K562 (cell line): ENCODE data around the gene MXI1. TPM values are rescaled to one million over a fixed set of nuclear protein-coding genes. Genes with fewer than 3 reads are reported as not detected.

Experiments
- ATAC-seq: fragments of 200-7000 bp; cut with Tn5 transposase; 3 replicates; pipeline ENCODE4 v1.9.1; 2020; ENCODE audit warnings: moderate library complexity
- BruUV-seq: library from RNA; stranded (reverse); fragments of 400-500 nt; replicated peaks from 2 replicates; lab custom pipeline; 2021; lab: Mats Ljungman, UMichigan
- CTCF ChIA-PET: fragments of 300-600 bp; formaldehyde crosslinking; extraction: SDS; loops from one replicate; lab custom pipeline; 2021; ENCODE audit warnings: low intra/inter-chr PET ratio; lab: Yijun Ruan, JAX
- POLR2A ChIA-PET: fragments of 300-600, 350-650 bp; sonication (Branson Sonifier 250); formaldehyde crosslinking; extraction: SDS; loops from one replicate; lab custom pipeline; 2021; ENCODE audit warnings: antibody characterized with exemption, inconsistent platforms; lab: Yijun Ruan, JAX
- DNase-seq, 4 experiments: peaks; one replicate each; pipeline versions ENCODE4 v3.0.0 to v3.0.0-alpha.2; 2011 to 2018; ENCODE audit warnings: low spot score in 3 of 4, mixed read lengths in 3 of 4; ENCODE audit errors: extremely low read depth in 1 of 4
- FAIRE-seq: peaks from 2 replicates; lab custom pipeline; 2011; peaks lifted over from hg19 to GRCh38; lab: Jason Lieb, UNC
- H2AFZ ChIP-seq: 2 replicates; pipeline ENCODE4 v1.6.0; 2011; ENCODE audit warnings: low read depth, low read length, control low read depth, inconsistent platforms
- H3K27ac ChIP-seq: fragments of 200-600 bp; 3 replicates; pipeline ENCODE4 v1.8.0; 2011; ENCODE audit warnings: low read depth, mild to moderate bottlenecking, control low read depth, inconsistent platforms, low read length, moderate library complexity, mixed read lengths; ENCODE audit errors: extremely low read depth
- H3K27me3 ChIP-seq, 2 experiments: fragments of 300-600 bp in 1 of 2; 2 replicates in 1 of 2; 3 replicates in 1 of 2; pipeline versions ENCODE4 v1.6.0 to v1.8.0; 2011; ENCODE audit warnings: inconsistent platforms in 2 of 2, low read length in 2 of 2, mild to moderate bottlenecking in 1 of 2, mixed read lengths in 1 of 2, moderate library complexity in 1 of 2; ENCODE audit not compliant: control insufficient read depth in 2 of 2, insufficient read depth in 2 of 2
- H3K36me3 ChIP-seq: fragments of 300-600 bp; 3 replicates; pipeline ENCODE4 v1.8.0; 2011; ENCODE audit warnings: mild to moderate bottlenecking, low read length, inconsistent platforms; ENCODE audit not compliant: control insufficient read depth, insufficient read depth
- H3K4me1 ChIP-seq, 2 experiments: fragments of 200-600 bp in 1 of 2; replicated peaks in 1 of 2; 2 replicates in 1 of 2; 3 replicates in 1 of 2; pipeline versions ENCODE4 v1.5.1 to v1.8.0; 2011; ENCODE audit warnings: inconsistent platforms in 2 of 2, low read length in 2 of 2, mild to moderate bottlenecking in 1 of 2, mixed read lengths in 1 of 2, moderate library complexity in 1 of 2; ENCODE audit not compliant: control insufficient read depth in 2 of 2, insufficient read depth in 2 of 2
- H3K4me2 ChIP-seq: 2 replicates; pipeline ENCODE4 v1.6.1; 2011; ENCODE audit warnings: low read length, control low read depth, inconsistent platforms, mixed read lengths; ENCODE audit not compliant: insufficient read depth
- H3K4me3 ChIP-seq: fragments of 200-600 bp; sonication (generic), shearing (Covaris generic); 2 replicates; pipeline ENCODE4 v1.5.1; 2016; ENCODE audit warnings: control low read depth, inconsistent platforms
- H3K79me2 ChIP-seq: fragments of 200-600 bp; 3 replicates; pipeline ENCODE4 v1.8.0; 2011; ENCODE audit warnings: low read length, inconsistent platforms; ENCODE audit not compliant: control insufficient read depth, insufficient read depth
- H3K9ac ChIP-seq, 2 experiments: 2 replicates each; pipeline versions ENCODE4 v1.6.0 to v1.6.1; 2011; ENCODE audit warnings: low read depth in 2 of 2, low read length in 2 of 2, control low read depth in 1 of 2, inconsistent platforms in 1 of 2, mild to moderate bottlenecking in 1 of 2, mixed read lengths in 1 of 2; ENCODE audit not compliant: insufficient read depth in 1 of 2
- H3K9me1 ChIP-seq: one replicate; pipeline ENCODE4 v1.6.0; 2011; ENCODE audit warnings: inconsistent platforms, mild to moderate bottlenecking, low read length, moderate library complexity; ENCODE audit not compliant: control insufficient read depth, insufficient read depth
- H3K9me3 ChIP-seq: replicated peaks from 2 replicates; pipeline ENCODE4 v1.5.1; 2011; ENCODE audit warnings: low read depth, low read length, inconsistent platforms; ENCODE audit not compliant: control insufficient read depth, insufficient read depth
- H4K20me1 ChIP-seq: replicated peaks from 2 replicates; pipeline ENCODE4 v1.6.1; 2011; ENCODE audit warnings: low read length, inconsistent platforms, mixed read lengths; ENCODE audit not compliant: control insufficient read depth, insufficient read depth
- ADNP ChIP-seq: fragments of 200-800 bp; sonication (Bioruptor generic); IDR thresholded peaks from 2 replicates; pipeline ENCODE4 v1.6.1; 2016; ENCODE audit warnings: missing genetic modification characterization, missing compliant biosample characterization
- CREB3L1 ChIP-seq: fragments of 450-650 bp; IDR thresholded peaks from 2 replicates; pipeline ENCODE4 v1.6.1; 2014; ENCODE audit warnings: low read depth, mild to moderate bottlenecking, moderate library complexity, borderline replicate concordance
- ELF1 ChIP-seq: fragments of 200-800 bp; sonication (Bioruptor generic); IDR thresholded peaks from 2 replicates; pipeline ENCODE4 v1.6.1; 2016; ENCODE audit warnings: missing genetic modification characterization, missing compliant biosample characterization
- NFXL1 ChIP-seq: fragments of 450-650 bp; formaldehyde crosslinking; IDR thresholded peaks from 2 replicates; pipeline ENCODE4 v1.4.0; 2021; ENCODE audit warnings: mild to moderate bottlenecking
- NR1H2 ChIP-seq: sonication (generic); formaldehyde crosslinking; IDR thresholded peaks from 2 replicates; pipeline ENCODE4 v1.4.0; 2020; ENCODE audit warnings: mild to moderate bottlenecking, missing genetic modification reagents
- PHTF2 ChIP-seq: fragments of 250-450 bp; sonication (Bioruptor Pico); IDR thresholded peaks from 2 replicates; pipeline ENCODE4 v1.5.0; 2021; ENCODE audit warnings: mild to moderate bottlenecking
- XRCC4 ChIP-seq: IDR thresholded peaks from one replicate; pipeline ENCODE4 v1.6.1; 2011; ENCODE audit not compliant: insufficient read depth, insufficient read length; ENCODE audit errors: extremely low read depth
- ZBTB7A ChIP-seq: IDR thresholded peaks from 2 replicates; pipeline ENCODE4 v1.6.1; 2011; ENCODE audit warnings: low read depth, mild to moderate bottlenecking, low read length, moderate library complexity, borderline replicate concordance; ENCODE audit not compliant: control insufficient read depth
- ZNF444 ChIP-seq: fragments of 250-450 bp; sonication (Bioruptor Pico); IDR thresholded peaks from 2 replicates; pipeline ENCODE4 v1.4.0; 2020; ENCODE audit warnings: mild to moderate bottlenecking, moderate library complexity
- ZNF551 ChIP-seq: fragments of 250-450 bp; sonication (Bioruptor Pico); IDR thresholded peaks from 2 replicates; pipeline ENCODE4 v1.5.0; 2021; ENCODE audit warnings: mild to moderate bottlenecking, moderate library complexity
- WGBS: fragments of 100-300 bp; shearing (Covaris generic); methylation state at CpG from one replicate; pipeline ENCODE4 v1.1.6; 2016; ENCODE audit warnings: low coverage, mixed read lengths; ENCODE audit not compliant: insufficient coverage; ENCODE audit errors: missing lambda C conversion rate; 5-methylcytosine and 5-hydroxymethylcytosine counted together
- in situ Hi-C: fragments of 300-500 bp; cut with MboI; formaldehyde crosslinking; loops from 4 replicates; pipeline ENCODE4 v1.15.0; 2018; ENCODE audit warnings: inconsistent platforms, mixed read lengths
- intact Hi-C: fragments of 100-400 bp; cut with micrococcal nuclease; formaldehyde crosslinking; loops from 2 replicates; pipeline ENCODE4 v1.14.2; 2022
- polyA plus RNA-seq, 8 experiments: library from polyadenylated mRNA; depleted of rRNA in 4 of 8; stranded (reverse) in 5 of 8; unstranded in 3 of 8; fragments of >200 nt; fragmentation: Nextera tagmentation in 2 of 8; fragmentation: Illumina TruSeq in 1 of 8; extraction: Ambion mirVana in 2 of 8; extraction: Trizol in 1 of 8; gene quantifications; 2 replicates each; pipeline versions ENCODE4 v1.2.1 to v1.2.3, GENCODE V29; 2011 to 2014; ENCODE audit warnings: inconsistent platforms in 1 of 8, missing spikeins in 1 of 8
- total RNA-seq, 7 experiments: library from RNA; depleted of rRNA in 6 of 7; stranded (reverse); fragments of >200 nt in 6 of 7; fragmentation: Illumina TruSeq in 2 of 7; extraction: Trizol in 2 of 7; gene quantifications; 2 replicates each; pipeline versions ENCODE4 v1.2.1 to v1.2.3, GENCODE V29; 2011 to 2021; ENCODE audit warnings: low replicate concordance in 1 of 7

Gene MXI1
- total and polyA plus RNA-seq, 9 of the 15 experiments (the other 6 are each of a cell fraction or from before 2014, with no cell fraction given): 9.1 to 23.7 (median 14.8) TPM

- Histone ChIP-seq H3K79me2 (peaks cover 70% of the 10 kb centered on the region), H4K20me1 (no peaks in the 10 kb centered on the region), H3K9ac (peak overlapping the region; percentile 72 to 94), H3K4me3 (peak overlapping the region; percentile 80), H3K4me2 (peak overlapping the region; percentile 78), H3K9me3 (no peaks in the 10 kb centered on the region), H3K36me3 (peaks cover 16% of the 10 kb centered on the region; the same call in 1 of the 3 replicates), H3K9me1 (no peaks in the 10 kb centered on the region), H3K27ac (peak overlapping the region; percentile 90), H3K27me3 (no peaks in the 10 kb centered on the region), H3K4me1 (peaks cover 31 to 36% of the 10 kb centered on the region in 2 experiments; a peak in 4 of 5 replicates), H2AFZ (peak overlapping the region; percentile 80)
- DNase-seq (no peak), FAIRE-seq (no peak), ATAC-seq (no peak)
- ChIA-PET POLR2A (interaction anchor here (0.6 to 1.3 kb wide), 3 partner anchors 15 to 50 kb away, joined by 3 to 4 read pairs (median 3); no protein-coding TSS in a partner anchor), CTCF (interaction anchor here (1.8 kb wide), 1 partner anchor 87 kb away, joined by 16 read pairs; no protein-coding TSS in a partner anchor)
- no TSS peak for BruUV-seq
- intact Hi-C loops (loop anchor here (5.0 kb wide), 2 partner anchors 52 to 88 kb away; no protein-coding TSS in a partner anchor), in situ Hi-C loops (no loop called here)
- 3% methylated on average over 7 of the region's 8 CpGs for WGBS
- 0 out of 2 replicates have a peak, but pooled peaks have one; percentile 21 for TF ChIP-seq ADNP (tag)
- no peak for TF ChIP-seq ZBTB7A
Measured at GRCh38 chr10:110225441-110225755, 18.0 kb downstream of the MXI1 start.

DNA sequence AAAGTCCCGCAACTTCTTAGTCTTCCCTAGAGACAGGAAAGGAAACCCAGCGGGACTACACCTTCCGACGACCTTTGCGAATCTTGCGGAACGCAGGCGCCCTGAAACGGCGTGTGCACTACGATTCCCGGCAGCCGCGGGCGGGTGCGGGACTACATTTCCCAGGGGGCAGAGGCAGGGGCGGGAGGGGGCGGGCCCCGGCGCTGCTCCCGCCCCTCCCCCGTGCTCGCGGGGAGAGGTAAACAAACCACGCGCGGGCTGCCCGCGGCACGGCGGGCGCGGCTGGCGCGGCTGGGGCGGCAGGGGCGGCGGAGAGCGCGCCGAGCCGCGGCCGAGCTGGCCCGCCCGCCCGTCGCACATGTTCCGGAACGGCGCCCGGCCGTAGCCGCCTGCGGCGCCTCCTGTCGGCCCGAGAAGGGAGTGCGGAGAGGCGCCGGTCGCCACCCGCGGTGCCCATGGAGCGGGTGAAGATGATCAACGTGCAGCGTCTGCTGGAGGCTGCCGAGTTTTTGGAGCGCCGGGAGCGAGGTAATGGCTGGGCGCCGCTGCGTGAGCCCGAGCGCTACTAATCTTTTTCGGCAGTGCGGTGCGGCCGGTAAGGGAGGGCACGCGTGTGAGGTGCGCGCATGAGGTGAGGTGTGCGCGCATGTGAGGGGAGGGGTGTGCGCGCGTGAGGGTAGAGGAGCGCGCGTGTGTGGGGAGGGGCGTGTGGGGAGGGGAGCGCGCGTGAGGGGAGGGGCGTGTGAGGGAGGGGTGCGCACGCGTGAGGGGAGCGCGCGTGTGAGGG, 18.5 kb downstream of the MXI1 start:
- no peaks in the 10 kb centered on the region for H3K9me1 ChIP-seq
- intact Hi-C loops (loop anchor here (1.0 to 5.0 kb wide), 3 partner anchors 17 to 89 kb away; no protein-coding TSS in a partner anchor), in situ Hi-C loops (no loop called here)
- peak overlapping the region; percentile 80 for H3K4me3 ChIP-seq
- peak overlapping the region; percentile 72 to 94 for H3K9ac ChIP-seq
- H3K36me3 ChIP-seq: peaks cover 20% of the 10 kb centered on the region; the same call in 1 of the 3 replicates
- H3K4me2 ChIP-seq: peak overlapping the region; percentile 81
- H3K9me3 ChIP-seq: no peaks in the 10 kb centered on the region
- H3K79me2 ChIP-seq: peaks cover 70% of the 10 kb centered on the region
- H3K4me1 ChIP-seq: peaks cover 31% of the 10 kb centered on the region in 2 experiments; a peak in 4 of 5 replicates
- BruUV-seq: no TSS peak
- no peaks in the 10 kb centered on the region for H3K27me3 ChIP-seq
- peak overlapping the region; percentile 92 for H2AFZ ChIP-seq
- CTCF ChIA-PET: interaction anchor here (0.6 to 1.8 kb wide), 2 partner anchors 46 to 88 kb away, joined by 5 to 16 read pairs; no protein-coding TSS in a partner anchor
- H4K20me1 ChIP-seq: no peaks in the 10 kb centered on the region
- ATAC-seq (peak; percentile 75), FAIRE-seq (peak; percentile 57), DNase-seq (peak; percentile 75 to 91 (median 81))
- 0% methylated on average over 12 of the region's 103 CpGs for WGBS
- peak overlapping the region; percentile 90 for H3K27ac ChIP-seq
- POLR2A ChIA-PET: interaction anchor here (0.6 to 1.3 kb wide), 3 partner anchors 16 to 50 kb away, joined by 3 to 4 read pairs (median 3); no protein-coding TSS in a partner anchor
- no peak for TF ChIP-seq ZNF551 (CRISPR knock-in tag)
- TF ChIP-seq XRCC4: no peak
- TF ChIP-seq PHTF2 (CRISPR knock-in tag): no peak
- no peak for TF ChIP-seq NFXL1 (CRISPR knock-in tag)
- no peak; the same call in 1 of the 2 replicates for TF ChIP-seq CREB3L1
- TF ChIP-seq ELF1 (tag): peak; percentile 61
- TF ChIP-seq ZNF444 (CRISPR knock-in tag): no peak
- no peak for TF ChIP-seq NR1H2
